ENCODE results near the gene EZR.

EZR gene

GRCh38 chr6:158816803-158817727 is 2.1 kb downstream of the EZR start:
- peak; percentile 64 for DNase-seq

GRCh38 chr6:158816329-158816728 is 2.8 kb downstream of the EZR start:
- peak; percentile 49 for DNase-seq

DNA sequence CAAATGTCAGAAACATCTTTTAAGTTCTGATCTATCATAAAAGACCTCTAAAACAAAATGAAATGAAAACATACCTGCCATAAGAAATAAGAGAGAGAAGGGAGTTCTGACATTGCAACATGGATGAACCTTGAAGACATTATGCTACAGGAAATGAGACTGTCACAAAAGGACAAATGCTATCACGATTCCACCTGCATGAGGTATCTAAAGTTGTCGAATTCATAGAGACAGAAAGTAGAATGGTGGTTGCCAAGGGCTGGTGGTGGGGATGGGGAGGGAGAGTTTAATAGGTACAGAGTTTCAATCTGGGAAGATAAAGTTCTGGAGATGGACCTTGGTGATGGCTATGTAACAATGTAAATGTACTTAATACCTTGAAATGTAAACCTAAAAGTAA is 3.3 kb downstream of the EZR start:
- DNase-seq, result peak; percentile 45

DNA sequence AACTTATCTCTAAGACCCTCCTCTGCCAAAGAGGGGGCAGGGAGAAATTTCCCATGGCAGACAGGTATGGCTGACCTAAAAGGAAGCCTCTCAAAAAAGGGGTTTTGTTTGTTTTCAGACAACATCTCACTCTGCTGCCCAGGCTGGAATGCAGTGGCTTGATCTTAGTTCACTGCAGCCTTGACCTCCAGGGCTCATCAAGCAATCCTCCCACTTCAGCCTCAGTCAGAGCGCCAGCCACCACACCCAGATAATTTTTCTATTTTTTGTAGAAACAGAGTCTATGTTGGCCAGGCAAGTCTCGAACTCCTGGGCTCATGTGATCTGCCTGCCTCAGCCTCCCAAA is 3.8 kb downstream of the EZR start:
- DNase-seq, result peak; percentile 32

DNA sequence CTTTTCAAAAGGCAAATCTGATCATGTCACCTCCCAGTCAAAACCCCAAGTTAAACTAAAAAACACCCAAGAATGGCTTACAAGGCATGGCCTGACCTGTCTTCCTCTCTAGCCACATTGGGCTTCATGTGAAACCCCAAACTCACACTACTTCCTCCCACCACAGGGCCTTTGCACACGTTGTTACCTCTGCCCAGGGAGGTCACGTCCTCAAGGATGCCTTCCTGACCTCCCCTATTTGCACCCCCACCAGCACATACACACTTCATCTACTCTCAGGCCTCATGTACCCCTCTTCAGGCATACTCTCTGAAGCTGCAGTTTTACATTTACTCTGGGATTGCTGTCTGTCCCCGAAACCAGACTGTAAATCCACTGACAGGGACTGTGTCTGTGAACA is 6.1 kb downstream of the EZR start:
- DNase-seq, result peak; percentile 57

DNA sequence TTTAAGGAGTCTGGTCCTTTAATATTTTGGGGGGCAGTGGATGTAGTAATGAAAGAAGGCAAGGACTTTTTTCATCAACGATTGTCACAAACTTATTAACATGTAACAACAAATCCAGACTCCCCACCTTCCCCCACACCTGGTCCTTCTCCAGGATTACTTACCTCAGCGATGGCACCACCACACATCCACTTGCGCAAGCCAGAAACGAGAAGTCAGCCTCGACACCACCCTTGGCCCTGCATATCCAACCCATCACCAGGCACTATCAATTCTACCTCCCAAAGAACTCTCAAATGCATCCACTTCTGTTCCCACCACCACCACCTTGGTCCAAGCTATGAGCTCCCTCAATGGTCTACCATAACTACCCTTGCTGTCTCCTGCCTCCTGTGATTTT is 6.6 kb downstream of the EZR start:
- DNase-seq, result peak; percentile 30

GRCh38 chr6:158810155-158811095 is 8.7 kb downstream of the EZR start:
- peak; percentile 21 for DNase-seq

GRCh38 chr6:158808941-158809678 is 10.1 kb downstream of the EZR start:
- peak; percentile 68 for DNase-seq

DNA sequence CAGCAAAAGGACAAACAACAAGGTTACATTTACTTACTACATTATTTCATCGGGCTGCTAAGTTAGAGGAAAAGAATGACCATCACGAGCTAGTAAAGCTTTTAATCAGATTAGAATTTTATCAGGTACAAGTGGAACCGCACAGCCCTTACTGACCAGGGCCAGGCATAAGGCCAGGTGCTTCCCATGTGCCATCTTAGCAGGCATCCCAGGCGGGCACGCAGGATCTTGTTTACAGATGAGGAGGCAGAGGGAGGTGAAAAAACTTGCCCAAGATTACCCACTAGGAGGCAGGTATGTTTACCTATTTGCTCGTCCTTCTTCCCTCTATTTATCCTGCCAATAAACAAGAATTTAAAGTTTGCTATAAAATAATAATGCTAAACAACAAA is 10.7 kb downstream of the EZR start:
- peak; percentile 23 for DNase-seq

- peak; percentile 47 for DNase-seq
Observed at GRCh38 chr6:158807515-158808441, 11.4 kb downstream of the EZR start.

- peak; percentile 37 for DNase-seq
Observed at GRCh38 chr6:158805698-158806377, 13.3 kb downstream of the EZR start.

DNA sequence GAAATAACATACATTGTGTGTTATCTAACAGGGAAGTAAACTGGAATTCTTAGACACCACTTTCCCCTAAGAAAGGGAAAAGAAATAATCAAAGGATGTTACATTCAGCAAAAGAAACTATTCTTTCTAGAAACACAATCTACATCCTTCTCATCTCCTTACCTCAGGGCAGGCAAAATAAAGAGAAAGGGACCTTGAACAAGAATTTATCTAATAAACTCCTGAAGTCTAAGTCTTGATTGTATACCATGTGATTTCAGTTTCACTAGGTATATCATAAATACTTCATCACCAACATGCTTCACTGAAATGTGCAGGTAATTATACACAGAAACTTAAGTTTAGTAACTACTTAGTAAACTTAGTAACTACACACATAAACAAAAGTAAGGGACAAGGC is 15.0 kb downstream of the EZR start:
- DNase-seq, result peak; percentile 25

DNA sequence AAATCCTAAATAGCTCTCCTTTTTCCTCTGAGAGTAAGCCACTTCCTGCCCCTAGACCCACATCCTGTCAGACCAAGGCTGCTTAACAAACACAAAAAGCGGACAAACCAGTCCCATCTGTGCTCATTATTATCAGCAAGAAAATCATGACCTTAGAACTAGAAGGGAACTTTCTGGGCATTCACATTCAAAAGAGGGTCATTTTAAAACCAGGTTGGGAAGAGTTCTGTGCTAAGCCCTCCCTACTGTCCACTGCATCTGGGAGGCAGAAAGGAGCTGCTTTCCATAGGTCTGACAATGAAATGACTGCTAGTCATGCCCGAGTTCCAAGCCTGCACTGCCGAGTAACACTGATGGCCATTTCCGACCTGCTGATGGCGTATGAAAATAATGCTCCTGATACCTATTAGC is 15.4 kb downstream of the EZR start:
- DNase-seq, result peak; percentile 77

DNA sequence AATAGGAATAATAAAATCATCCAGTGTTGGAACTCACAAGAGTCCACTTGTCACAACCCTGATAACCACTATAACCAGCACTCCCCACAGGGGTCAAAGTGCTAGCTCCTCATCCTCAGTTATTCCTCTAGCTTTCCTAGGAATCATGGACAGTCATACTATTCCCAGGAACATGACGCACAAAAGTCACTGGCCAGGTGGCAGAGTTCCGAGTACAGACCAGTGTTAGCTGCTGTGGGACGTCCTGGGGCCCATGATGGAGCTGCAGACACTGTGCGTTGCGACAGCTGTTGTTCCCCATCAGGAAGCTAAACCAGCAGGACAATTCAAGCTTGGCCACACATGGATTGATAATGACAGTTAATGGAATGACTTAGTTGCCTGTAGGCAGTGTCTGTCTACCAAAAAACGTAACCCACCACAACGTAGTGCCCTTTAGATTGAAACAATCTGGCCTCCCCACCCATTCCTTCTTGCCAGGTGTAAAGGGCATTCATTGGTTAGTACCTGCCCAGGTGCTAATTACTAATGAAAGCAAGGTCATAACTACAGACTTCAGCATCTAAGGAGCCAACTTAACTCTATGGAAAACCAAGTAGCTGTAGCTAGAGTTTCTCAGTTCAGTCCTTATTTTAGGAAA is 17.4 kb downstream of the EZR start:
- DNase-seq, result no peak

DNA sequence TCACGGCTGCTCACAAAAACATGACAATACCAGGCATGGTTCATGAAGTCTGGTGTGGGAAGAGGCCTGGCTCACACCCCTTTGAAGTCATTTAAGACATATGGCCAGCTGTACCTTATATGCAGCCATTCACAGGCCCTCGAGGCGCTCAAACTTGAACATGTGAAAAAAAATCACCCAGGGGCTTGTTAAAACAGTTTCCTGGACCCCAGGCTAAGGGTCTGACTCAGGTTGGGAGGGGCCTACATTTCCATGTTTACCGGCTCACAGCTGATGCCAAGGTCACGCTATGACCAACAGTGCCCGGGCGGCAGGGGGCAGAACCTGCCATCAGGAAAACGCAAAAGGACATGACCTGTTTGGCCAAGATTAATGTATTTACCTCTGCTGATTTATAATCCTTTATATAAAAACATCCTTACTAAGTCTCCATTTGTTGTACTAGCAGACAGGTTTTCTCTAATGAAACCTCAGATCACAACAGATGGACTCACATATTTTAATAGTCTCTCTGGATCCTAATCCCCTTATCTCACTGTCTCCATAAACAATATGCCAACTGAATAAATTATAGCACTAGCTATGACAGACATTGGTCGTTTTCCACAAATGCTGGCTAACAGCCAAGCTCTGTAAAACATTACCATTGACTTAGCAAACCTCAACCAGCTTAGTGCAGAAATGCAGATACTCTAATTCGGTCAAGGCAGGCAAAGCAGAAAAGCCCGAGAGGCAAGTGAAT is 19.9 kb downstream of the EZR start:
- DNase-seq, result no peak

DNA sequence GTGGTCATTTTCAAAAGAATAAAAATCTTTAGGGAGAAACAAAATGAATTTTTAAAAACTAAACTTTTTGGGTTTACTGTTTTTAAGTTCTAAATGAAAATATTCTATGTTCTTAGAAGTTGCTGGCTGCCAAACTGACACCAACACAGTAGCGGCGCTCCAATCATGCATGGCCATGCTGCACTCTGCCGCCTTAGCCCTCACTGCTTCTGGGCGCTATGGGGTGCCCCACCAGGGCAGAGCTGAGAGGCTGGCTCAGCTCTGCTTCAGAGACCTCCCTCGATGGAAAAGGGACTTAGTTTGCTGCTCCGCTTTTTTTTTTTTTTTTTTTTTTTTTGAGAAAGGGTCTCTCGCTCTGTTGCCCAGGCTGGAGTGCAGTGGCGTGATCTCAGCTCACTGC is 20.9 kb downstream of the EZR start:
- DNase-seq, result no peak

GRCh38 chr6:158797331-158798310 is 21.5 kb downstream of the EZR start:
- no peak for DNase-seq

DNA sequence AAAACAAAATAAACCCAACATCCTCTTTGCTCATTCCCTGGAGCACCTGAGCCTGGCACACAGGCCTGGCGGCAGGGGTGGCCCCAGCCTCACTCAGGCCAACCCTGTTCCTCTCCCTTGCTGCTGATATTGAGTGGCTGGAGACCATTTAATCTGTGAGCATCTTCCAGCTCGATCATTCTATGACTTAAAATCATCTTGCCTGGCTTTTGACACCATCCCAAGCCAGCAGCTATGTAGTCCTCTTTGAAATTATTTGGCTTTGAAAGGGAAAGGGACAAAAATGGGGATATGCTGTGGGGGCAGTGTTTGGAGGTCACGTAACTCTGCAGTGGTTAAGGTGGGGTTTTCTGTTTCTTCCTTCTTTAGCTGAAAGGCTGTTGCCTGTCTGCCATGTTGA is 22.8 kb downstream of the EZR start:
- DNase-seq, result no peak

GRCh38 chr6:158795516-158795915 is 23.7 kb downstream of the EZR start:
- no peak for DNase-seq

Measured in CD4-positive, alpha-beta T cell treated with Interleukin-10 for 1 hour (primary cell).